Esophagus muscularis mucosa (tissue), 4 donors: ENCODE results near the gene REXO4. TPM values are rescaled to one million over a fixed set of nuclear protein-coding genes. Genes with fewer than 3 reads are reported as not detected.

Experiments
- DNase-seq: peaks from one replicate; pipeline ENCODE4 v3.0.0-alpha.2; 2017; ENCODE audit errors: extremely low spot score
- H3K27ac ChIP-seq, 4 donors: fragments of 200-600 bp; sonication (generic); replicated peaks in 1 of 4; 1 replicate in 3 of 4; 2 replicates in 1 of 4; pipeline ENCODE4 v1.5.1; 2016 to 2019; ENCODE audit warnings: mild to moderate bottlenecking in 1 of 4
- H3K27me3 ChIP-seq, 4 donors: fragments of 200-600 bp; sonication (generic); one replicate each; pipeline versions ENCODE4 v1.5.1 to v1.6.0; 2016 to 2019
- H3K36me3 ChIP-seq, 4 donors: fragments of 200-600 bp; sonication (generic); one replicate each; pipeline ENCODE4 v1.5.1; 2016 to 2019
- H3K4me1 ChIP-seq, 4 donors: fragments of 200-600 bp; sonication (generic); one replicate each; pipeline ENCODE4 v1.5.1; 2016 to 2019
- H3K4me3 ChIP-seq, 4 donors: fragments of 200-600 bp; sonication (generic); 1 replicate in 2 of 4; 2 replicates in 2 of 4; pipeline ENCODE4 v1.5.1; 2016 to 2019; ENCODE audit warnings: mild to moderate bottlenecking in 4 of 4, moderate library complexity in 1 of 4
- H3K9me3 ChIP-seq, 4 donors: fragments of 200-600 bp; sonication (generic); 1 replicate in 3 of 4; 2 replicates in 1 of 4; pipeline ENCODE4 v1.5.1; 2016 to 2019
- CTCF ChIP-seq, 3 experiments: fragments of 200-600 bp in 2 of 3; fragments of 450-650 bp in 1 of 3; sonication (generic) in 2 of 3; IDR thresholded peaks; one replicate each; pipeline ENCODE4 v1.5.1; 2017 to 2019; ENCODE audit warnings: antibody characterized with exemption in 3 of 3, mild to moderate bottlenecking in 2 of 3, moderate library complexity in 1 of 3
- EP300 ChIP-seq: sonication (generic); formaldehyde crosslinking; IDR thresholded peaks from one replicate; pipeline ENCODE4 v1.6.1; 2017; ENCODE audit warnings: antibody characterized with exemption
- POLR2A ChIP-seq: fragments of 450-650 bp; IDR thresholded peaks from one replicate; pipeline ENCODE4 v1.6.1; 2017; ENCODE audit warnings: antibody characterized with exemption, moderate library complexity, mild to moderate bottlenecking, low read depth
- POLR2AphosphoS5 ChIP-seq, 2 donors: sonication (generic); formaldehyde crosslinking; IDR thresholded peaks; one replicate each; pipeline ENCODE4 v1.6.1; 2017; ENCODE audit warnings: antibody characterized with exemption in 2 of 2
- WGBS: methylation state at CpG from one replicate; pipeline ENCODE4 v1.1.5; 2018; 5-methylcytosine and 5-hydroxymethylcytosine counted together
- intact Hi-C: fragments of 100-400 bp; cut with DNase I; formaldehyde crosslinking; loops from one replicate; pipeline ENCODE4 v1.15.1; 2023
- total RNA-seq, 4 donors: library from RNA; depleted of rRNA; stranded (reverse); fragments of >200 nt; gene quantifications; one replicate each; pipeline versions ENCODE4 v1.1.0 to v1.2.1, GENCODE V29; 2016

Gene REXO4
- total RNA-seq, 4 donors from 2014 or later = 15.0 to 28.9 (median 22.4) TPM

DNA sequence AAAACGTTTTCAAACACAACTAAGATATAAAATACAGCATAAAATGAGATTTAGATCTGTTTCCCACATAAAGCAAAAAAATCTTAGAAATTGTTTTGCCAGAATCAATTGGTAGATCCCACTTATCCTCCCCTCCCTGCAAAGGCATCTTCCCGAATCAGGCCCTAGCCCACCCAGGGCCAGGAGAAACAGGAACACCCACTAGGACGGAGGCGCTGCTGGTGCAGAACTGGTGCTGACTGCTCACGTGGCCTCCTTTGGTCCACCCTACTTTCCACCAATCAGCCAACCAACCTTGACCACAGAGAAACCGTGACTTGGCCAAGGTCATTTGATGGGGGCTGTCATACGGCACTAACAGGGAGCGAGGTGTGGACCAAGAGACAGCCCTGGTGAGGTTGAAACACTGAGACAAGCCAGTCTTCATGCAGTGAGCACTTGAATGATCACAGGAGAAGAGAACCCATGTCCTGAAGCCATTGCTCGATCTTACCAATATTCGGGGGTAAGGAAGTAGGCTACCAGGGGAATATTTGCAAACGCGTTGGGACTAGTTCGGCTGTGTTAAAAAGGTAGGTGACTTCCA, 56.2 kb downstream of the REXO4 start:
- H3K4me3 ChIP-seq = no peak overlapping the region
- H3K36me3 ChIP-seq = peaks cover 56 to 80% (median 73%) of the 10 kb centered on the region in 4 donors
- TF ChIP-seq CTCF (IDR thresholded peaks at IDR 0.05) (no peak), POLR2AphosphoS5 (IDR thresholded peaks at IDR 0.05) (no peak), POLR2A (no peak), EP300 (no peak)
- intact Hi-C loops = no loop called here
- no peak overlapping the region for H3K27ac ChIP-seq
- no peak for DNase-seq
- H3K9me3 ChIP-seq = no peaks in the 10 kb centered on the region
- no peaks in the 10 kb centered on the region for H3K27me3 ChIP-seq
- 82% methylated on average over 12 of the region's 13 CpGs for WGBS
- peaks cover 13 to 20% (median 17%) of the 10 kb centered on the region in 4 donors for H3K4me1 ChIP-seq

DNA sequence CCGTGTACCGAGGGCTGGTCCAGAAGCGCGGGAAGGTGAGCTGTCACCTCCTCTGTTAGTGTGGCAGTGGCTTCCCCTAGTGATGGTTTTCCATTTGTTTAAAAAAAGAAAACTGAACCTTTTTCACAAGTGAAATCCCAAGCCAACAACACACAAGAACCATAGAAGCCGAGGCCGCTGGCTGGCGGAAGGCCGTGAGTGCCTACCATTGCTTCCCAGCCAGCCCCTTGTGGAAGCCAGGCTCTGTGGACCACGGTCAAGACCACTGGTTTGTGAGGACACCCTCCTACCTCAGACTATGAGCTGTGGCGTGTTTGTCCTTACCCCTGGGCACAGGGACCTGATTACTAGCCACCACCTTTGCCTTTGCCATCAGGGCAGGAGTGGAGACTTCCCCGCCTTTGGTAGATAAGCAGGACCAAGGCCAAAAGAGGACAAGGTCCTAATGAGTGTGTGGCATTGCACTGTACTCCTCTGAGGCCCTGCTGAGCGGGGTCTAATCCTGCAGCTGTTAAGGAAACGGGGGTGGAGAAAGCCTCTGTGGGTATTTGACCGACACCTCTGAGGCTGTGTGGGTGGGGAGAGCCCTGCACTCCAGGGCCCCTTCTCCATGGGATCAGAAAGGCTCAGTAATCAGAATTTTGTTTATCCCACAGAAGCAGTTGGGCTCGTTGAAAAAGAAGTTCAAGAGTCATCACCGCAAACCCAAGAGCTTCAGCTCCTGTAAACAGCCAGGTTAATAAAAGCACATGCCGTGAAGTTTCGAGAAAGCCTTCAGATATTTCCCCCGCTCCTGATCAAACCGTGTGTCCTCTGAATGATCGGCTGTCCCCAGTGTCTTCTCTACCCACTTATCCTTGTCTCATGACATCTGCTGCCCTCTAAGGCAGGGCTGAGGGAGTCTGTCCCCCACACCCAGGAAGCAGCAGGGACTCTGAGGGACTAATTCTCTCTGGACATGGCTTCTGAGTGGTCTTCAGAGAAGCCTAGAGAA, 57.1 kb downstream of the REXO4 start:
- Histone ChIP-seq H3K4me3 (no peak overlapping the region), H3K36me3 (peaks cover 47 to 71% (median 64%) of the 10 kb centered on the region in 4 donors), H3K9me3 (no peaks in the 10 kb centered on the region), H3K27ac (no peak overlapping the region), H3K4me1 (peaks cover 14 to 24% (median 20%) of the 10 kb centered on the region in 4 donors), H3K27me3 (no peaks in the 10 kb centered on the region)
- intact Hi-C loops = no loop called here
- WGBS = 80% methylated on average over 20 of the region's 21 CpGs
- peak in 1 of 2 donors; percentile 8 for TF ChIP-seq POLR2AphosphoS5 (IDR thresholded peaks at IDR 0.05)
- no peak for TF ChIP-seq CTCF (IDR thresholded peaks at IDR 0.05)
- TF ChIP-seq POLR2A = no peak
- no peak for TF ChIP-seq EP300
- DNase-seq = no peak

DNA sequence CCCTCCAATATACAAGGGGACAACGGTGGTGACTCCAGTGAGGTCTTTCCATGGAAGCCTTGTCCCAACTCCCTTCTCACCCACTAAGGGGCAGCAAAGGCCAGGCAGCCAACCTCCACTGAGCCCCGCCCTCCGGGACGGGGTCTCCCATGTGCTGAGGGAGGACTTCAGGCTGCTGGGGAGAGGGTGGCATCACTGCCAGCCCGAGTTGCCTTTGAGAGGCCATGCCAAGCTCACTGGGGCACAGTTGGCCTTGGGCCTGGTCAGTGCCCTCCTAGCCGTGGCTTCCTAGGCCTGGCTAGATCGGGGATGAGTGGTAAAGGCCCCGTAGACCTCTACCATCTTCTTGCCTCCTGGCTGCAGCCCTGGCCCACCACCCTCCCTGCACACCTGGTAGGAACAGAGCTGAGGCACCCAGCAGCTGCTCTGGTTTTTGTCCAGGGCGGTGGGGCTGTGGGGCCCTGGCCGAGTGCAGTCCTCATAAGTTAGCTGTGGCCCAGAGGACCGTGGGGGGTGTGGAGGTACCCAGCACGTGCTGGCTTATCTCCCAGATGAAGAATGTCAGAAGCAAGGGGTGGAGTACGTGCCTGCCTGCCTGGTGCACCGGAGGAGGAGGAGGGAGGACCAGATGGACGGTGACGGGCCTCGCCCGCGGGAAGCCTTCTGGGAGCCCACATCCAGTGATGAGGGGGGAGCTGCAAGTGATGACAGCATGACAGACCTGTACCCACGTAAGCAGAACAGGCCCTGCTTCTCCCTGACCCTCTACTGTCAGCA, 58.2 kb downstream of the REXO4 start:
- Histone ChIP-seq H3K4me1 (peaks cover 25 to 35% (median 31%) of the 10 kb centered on the region in 4 donors), H3K27me3 (no peaks in the 10 kb centered on the region), H3K36me3 (peaks cover 40 to 60% (median 53%) of the 10 kb centered on the region in 4 donors), H3K27ac (peak overlapping the region in 2 of 4 donors; percentile 6 to 7), H3K4me3 (no peak overlapping the region), H3K9me3 (no peaks in the 10 kb centered on the region)
- no peak for DNase-seq
- WGBS = 62% methylated on average over 12 of the region's 20 CpGs
- no peak for TF ChIP-seq POLR2AphosphoS5 (IDR thresholded peaks at IDR 0.05)
- TF ChIP-seq POLR2A = no peak
- no peak for TF ChIP-seq CTCF (IDR thresholded peaks at IDR 0.05)
- no peak for TF ChIP-seq EP300
- intact Hi-C loops = no loop called here

GRCh38 chr9:133357656-133358055, 60.2 kb downstream of the REXO4 start:
- 88% methylated on average over 10 of the region's 14 CpGs for WGBS
- H3K36me3 ChIP-seq = peaks cover 22 to 59% (median 47%) of the 10 kb centered on the region in 4 donors
- H3K4me3 ChIP-seq = peak overlapping the region in 1 of 4 donors; percentile 86
- H3K4me1 ChIP-seq = peaks cover 27 to 40% (median 36%) of the 10 kb centered on the region in 4 donors
- intact Hi-C loops = no loop called here
- H3K9me3 ChIP-seq = no peaks in the 10 kb centered on the region
- no peaks in the 10 kb centered on the region for H3K27me3 ChIP-seq
- H3K27ac ChIP-seq = no peak overlapping the region
- DNase-seq = no peak
- no peak for TF ChIP-seq CTCF (IDR thresholded peaks at IDR 0.05)
- no peak for TF ChIP-seq EP300
- TF ChIP-seq POLR2A = no peak
